ENCODE data around the gene KLF5.

DNA sequence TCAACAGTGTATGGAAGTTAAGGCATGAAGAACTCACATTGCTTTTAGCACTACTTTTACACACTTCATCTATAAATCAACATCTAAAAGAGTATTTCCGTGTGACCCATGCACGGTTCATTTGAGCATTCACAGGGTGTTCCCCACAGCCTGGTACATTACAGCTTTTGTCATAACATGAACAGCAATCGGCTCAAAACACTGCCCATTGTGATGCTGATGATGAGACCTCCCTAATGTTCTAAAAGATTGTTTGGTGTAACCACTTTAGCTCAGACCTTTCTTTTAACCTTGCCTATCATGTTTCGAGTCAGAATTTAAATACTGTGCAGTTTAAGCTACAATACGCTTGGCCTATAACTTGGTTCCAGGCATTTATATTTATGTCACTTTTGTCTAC, 4.1 kb upstream of the KLF5 start:
- TF ChIP-seq CTCF (conservative IDR thresholded peaks at IDR 0.05; ENCODE audit: low read length) (no peak), EZH2phosphoT487 (IDR thresholded peaks at IDR 0.05; ENCODE audit: borderline replicate concordance) (no peak)

All from Loucy (cell line).